H1 (cell line): ENCODE data around the gene ZIC1. TPM values are rescaled to one million over a fixed set of nuclear protein-coding genes. Genes with fewer than 3 reads are reported as not detected.
A peak's percentile ranks its signal among the peaks of the same experiment; 100 is the strongest.

Experiments used
- CTBP2 ChIP-seq: IDR thresholded peaks from 2 replicates; pipeline ENCODE4 v1.7.0; 2011; ENCODE audit warnings: borderline replicate concordance, mild to moderate bottlenecking, moderate library complexity, mixed read lengths, low read length; ENCODE audit not compliant: insufficient read depth, insufficient read length
- EGR1 ChIP-seq: IDR thresholded peaks from 2 replicates; pipeline ENCODE4 v1.6.1; 2011; ENCODE audit warnings: low read depth, low read length, borderline replicate concordance
- JUN ChIP-seq: IDR thresholded peaks from 2 replicates; pipeline ENCODE4 v1.6.1; 2011; ENCODE audit warnings: low read depth, mild to moderate bottlenecking, improper control_type of control experiment, low read length
- RFX5 ChIP-seq: IDR thresholded peaks from 2 replicates; pipeline ENCODE4 v1.6.1; 2011; ENCODE audit warnings: low read depth, low read length, improper control_type of control experiment, borderline replicate concordance
- SP4 ChIP-seq: IDR thresholded peaks from 2 replicates; pipeline ENCODE4 v1.6.1; 2012; ENCODE audit warnings: low read length, inconsistent platforms
- polyA plus RNA-seq, 7 experiments: library from polyadenylated mRNA; depleted of rRNA in 3 of 7; stranded (reverse) in 5 of 7; unstranded in 2 of 7; fragments of >200 nt in 5 of 7; fragments of 200-250 nt in 2 of 7; gene quantifications; 1 replicate in 5 of 7; 2 replicates in 1 of 7; 4 replicates in 1 of 7; pipeline versions ENCODE4 v1.2.1 to v1.2.3, GENCODE V29; 2011 to 2013; ENCODE audit warnings: missing spikeins in 2 of 7, mixed read lengths in 2 of 7
- total RNA-seq: library from RNA; stranded (reverse); fragmentation: NEBNext Ultra II Directional; extraction: Animal tissue kit (Norgen Biotek cat#: 25700); gene quantifications from 2 replicates; pipeline ENCODE4 v1.2.1, GENCODE V29; 2021

The ZIC1 gene
- total and polyA plus RNA-seq, 2 of the 8 experiments (the other 6 are each of a cell fraction or from before 2014, with no cell fraction given) = 0.80 to 2.2 TPM

GRCh38 chr3:147377412-147378367, 31.5 kb upstream of the ZIC1 start (continued):
- TF ChIP-seq SP4 = no peak
- no peak for TF ChIP-seq EGR1
- no peak for TF ChIP-seq CTBP2
- TF ChIP-seq RFX5 = no peak
- TF ChIP-seq JUN = peak; percentile 84
